K562 (cell line): Measurements from ENCODE around the gene SACM1L. TPM values are rescaled to one million over a fixed set of nuclear protein-coding genes. Genes with fewer than 3 reads are reported as not detected.

Source experiments
- ATF7 ChIP-seq: fragments of 450-650 bp; IDR thresholded peaks from 2 replicates; pipeline ENCODE4 v1.7.1; 2014; ENCODE audit warnings: mild to moderate bottlenecking, moderate library complexity
- DPF2 ChIP-seq: fragments of 450-650 bp; IDR thresholded peaks from 2 replicates; pipeline ENCODE4 v1.6.1; 2016
- E2F3 ChIP-seq: fragments of 250-450 bp; sonication (Bioruptor Pico); IDR thresholded peaks from 2 replicates; pipeline ENCODE4 v1.4.0; 2020; ENCODE audit warnings: mild to moderate bottlenecking
- EHMT2 ChIP-seq: fragments of 450-650 bp; IDR thresholded peaks from 2 replicates; pipeline ENCODE4 v1.6.1; 2018; ENCODE audit warnings: antibody characterized with exemption
- FOXJ2 ChIP-seq: fragments of 200-800 bp; sonication (Bioruptor generic); IDR thresholded peaks from 2 replicates; pipeline ENCODE4 v1.6.1; 2016; ENCODE audit warnings: missing genetic modification characterization, missing compliant biosample characterization
- GATA2 ChIP-seq: sonication (generic); formaldehyde crosslinking; IDR thresholded peaks from 2 replicates; pipeline ENCODE4 v1.4.0; 2020; ENCODE audit warnings: mild to moderate bottlenecking, missing genetic modification reagents
- HNRNPK ChIP-seq: fragments of 200-400 bp; formaldehyde crosslinking; IDR thresholded peaks from one replicate; pipeline ENCODE4 v1.6.1; 2018; ENCODE audit warnings: mild to moderate bottlenecking, low read depth, low read length; ENCODE audit not compliant: poor library complexity, severe bottlenecking
- KLF16 ChIP-seq: IDR thresholded peaks from 2 replicates; pipeline ENCODE4 v1.6.1; 2016; ENCODE audit warnings: antibody characterized with exemption
- LCOR ChIP-seq: sonication (generic); formaldehyde crosslinking; IDR thresholded peaks from 2 replicates; pipeline ENCODE4 v1.8.0; 2022; ENCODE audit warnings: mild to moderate bottlenecking, missing genetic modification reagents
- MBD2 ChIP-seq: sonication (generic); IDR thresholded peaks from 2 replicates; pipeline ENCODE4 v1.6.1; 2016; ENCODE audit warnings: low read depth, borderline replicate concordance
- MEIS2 ChIP-seq: fragments of 450-650 bp; IDR thresholded peaks from 2 replicates; pipeline ENCODE4 v1.6.1; 2014; ENCODE audit warnings: mild to moderate bottlenecking; ENCODE audit not compliant: partially characterized antibody
- MLLT1 ChIP-seq, 2 experiments: fragments of 450-650 bp; IDR thresholded peaks; 2 replicates each; pipeline ENCODE4 v1.6.1; 2016
- MTA3 ChIP-seq: fragments of 450-650 bp; formaldehyde crosslinking; IDR thresholded peaks from 2 replicates; pipeline ENCODE4 v1.6.1; 2017; ENCODE audit warnings: mild to moderate bottlenecking, borderline replicate concordance
- PML ChIP-seq: IDR thresholded peaks from 2 replicates; pipeline ENCODE4 v1.6.1; 2012; ENCODE audit warnings: low read length, inconsistent platforms
- SMARCB1 ChIP-seq: IDR thresholded peaks from 2 replicates; pipeline ENCODE4 v1.6.1; 2011; ENCODE audit warnings: improper control_type of control experiment, low read depth; ENCODE audit not compliant: insufficient read length
- ZEB2 ChIP-seq: fragments of 450-650 bp; IDR thresholded peaks from 2 replicates; pipeline ENCODE4 v1.6.1; 2016
- ZNF175 ChIP-seq: fragments of 200-800 bp; sonication (Bioruptor generic); IDR thresholded peaks from 2 replicates; pipeline ENCODE4 v1.6.1; 2016; ENCODE audit warnings: low read depth, mild to moderate bottlenecking, missing genetic modification characterization, missing compliant biosample characterization
- ZNF24 ChIP-seq: fragments of 450-650 bp; IDR thresholded peaks from 2 replicates; pipeline ENCODE4 v1.6.1; 2016
- ZNF75A ChIP-seq: fragments of 450-650 bp; formaldehyde crosslinking; IDR thresholded peaks from 2 replicates; pipeline ENCODE4 v1.4.0; 2020; ENCODE audit warnings: mild to moderate bottlenecking
- polyA plus RNA-seq, 8 experiments: library from polyadenylated mRNA; depleted of rRNA in 4 of 8; stranded (reverse) in 5 of 8; unstranded in 3 of 8; fragments of >200 nt; fragmentation: Nextera tagmentation in 2 of 8; fragmentation: Illumina TruSeq in 1 of 8; extraction: Ambion mirVana in 2 of 8; extraction: Trizol in 1 of 8; gene quantifications; 2 replicates each; pipeline versions ENCODE4 v1.2.1 to v1.2.3, GENCODE V29; 2011 to 2014; ENCODE audit warnings: inconsistent platforms in 1 of 8, missing spikeins in 1 of 8
- total RNA-seq, 7 experiments: library from RNA; depleted of rRNA in 6 of 7; stranded (reverse); fragments of >200 nt in 6 of 7; fragmentation: Illumina TruSeq in 2 of 7; extraction: Trizol in 2 of 7; gene quantifications; 2 replicates each; pipeline versions ENCODE4 v1.2.1 to v1.2.3, GENCODE V29; 2011 to 2021; ENCODE audit warnings: low replicate concordance in 1 of 7
- TF ChIP-seq, protein P1 (sequence below), 2 experiments: fragments of 450-650 bp in 1 of 2; sonication (generic) in 1 of 2; formaldehyde crosslinking in 1 of 2; IDR thresholded peaks in 1 of 2; conservative IDR thresholded peaks in 1 of 2; 2 replicates each; pipeline versions ENCODE4 v1.6.1 to v1.8.1; 2016 to 2023; ENCODE audit warnings: mild to moderate bottlenecking in 2 of 2, moderate library complexity in 2 of 2, inconsistent platforms in 1 of 2, missing genetic modification reagents in 1 of 2

SACM1L gene
- total and polyA plus RNA-seq, 9 of the 15 experiments (the other 6 are each of a cell fraction or from before 2014, with no cell fraction given): 25.7 to 67.2 (median 40.3) TPM

- TF ChIP-seq MLLT1 (IDR thresholded peaks at IDR 0.05) (peak; percentile 46 to 50; a peak in 1 of 4 replicates), PML (no peak), FOXJ2 (tag) (no peak), MBD2 (0 out of 2 replicates have a peak, but pooled peaks have one; percentile 25), KLF16 (no peak), MEIS2 (peak; percentile 23), GATA2 (peak; percentile 31; the same call in 1 of the 2 replicates), HNRNPK (no peak), ZEB2 (peak; percentile 69; the same call in 1 of the 2 replicates), ZNF75A (CRISPR knock-in tag) (no peak), SMARCB1 (no peak), LCOR (CRISPR knock-in tag) (0 out of 2 replicates have a peak, but pooled peaks have one; percentile 13), DPF2 (peak; percentile 88), EHMT2 (peak; percentile 68; the same call in 1 of the 2 replicates), ZNF24 (peak; percentile 32; the same call in 1 of the 2 replicates), ZNF175 (CRISPR knock-in tag) (0 out of 2 replicates have a peak, but pooled peaks have one; percentile 28), ATF7 (peak; percentile 56; the same call in 1 of the 2 replicates), MTA3 (peak; percentile 42; the same call in 1 of the 2 replicates), E2F3 (no peak)
- TF ChIP-seq, protein P1, sequence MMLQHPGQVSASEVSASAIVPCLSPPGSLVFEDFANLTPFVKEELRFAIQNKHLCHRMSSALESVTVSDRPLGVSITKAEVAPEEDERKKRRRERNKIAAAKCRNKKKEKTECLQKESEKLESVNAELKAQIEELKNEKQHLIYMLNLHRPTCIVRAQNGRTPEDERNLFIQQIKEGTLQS (IDR thresholded peaks at IDR 0.05): peak; percentile 83
- TF ChIP-seq, protein P1 (CRISPR knock-in tag; conservative IDR thresholded peaks at IDR 0.05): no peak
These were observed 49.1 kb upstream of the SACM1L start (continued) for GRCh38 chr3:45640091-45640507.
